ENCODE data around the gene RAB23.
"Not testable (repeated sequence)": the region's sequence is repeated elsewhere in the genome, so short reads cannot be mapped to it uniquely, and the experiment has no call there.

RAB23 gene

GRCh38 chr6:57221936-57222742 lies at the start of gene RAB23:
Gene RAB23, minus strand, starts transcription at chr6:57222307. Its CDS starts 11,927 bp downstream, at chr6:57210380.
- peak; percentile 93 for DNase-seq

- no peak for DNase-seq
Measured at GRCh38 chr6:57268294-57268640, 46.2 kb upstream of the RAB23 start.

- peak; percentile 77 for DNase-seq
Measured at GRCh38 chr6:57267586-57268293, 45.6 kb upstream of the RAB23 start.

GRCh38 chr6:57265755-57266221 lies 43.7 kb upstream of the RAB23 start:
- no peak for DNase-seq

GRCh38 chr6:57263739-57264138 lies 41.6 kb upstream of the RAB23 start:
- no peak for DNase-seq

GRCh38 chr6:57262901-57263694 lies 41.0 kb upstream of the RAB23 start:
- no peak for DNase-seq

- DNase-seq = peak; percentile 42
Measured at GRCh38 chr6:57262488-57262887, 40.4 kb upstream of the RAB23 start.

GRCh38 chr6:57261926-57262325 lies 39.8 kb upstream of the RAB23 start:
- no peak for DNase-seq

- no peak for DNase-seq
Measured at GRCh38 chr6:57259064-57259463, 37.0 kb upstream of the RAB23 start.

GRCh38 chr6:57257911-57258541 lies 35.9 kb upstream of the RAB23 start:
- no peak for DNase-seq

GRCh38 chr6:57256541-57256940 lies 34.4 kb upstream of the RAB23 start:
- DNase-seq = no peak

- DNase-seq = no peak
Measured at GRCh38 chr6:57255451-57256169, 33.5 kb upstream of the RAB23 start.

GRCh38 chr6:57254055-57254717 lies 32.1 kb upstream of the RAB23 start:
- DNase-seq = no peak

GRCh38 chr6:57252975-57253374 lies 30.9 kb upstream of the RAB23 start:
- DNase-seq = no peak

- DNase-seq = no peak
Measured at GRCh38 chr6:57252137-57252536, 30.0 kb upstream of the RAB23 start.

- DNase-seq = no peak
Measured at GRCh38 chr6:57250348-57250747, 28.2 kb upstream of the RAB23 start.

GRCh38 chr6:57248311-57248895 lies 26.3 kb upstream of the RAB23 start:
- DNase-seq = no peak

- DNase-seq = no peak
Measured at GRCh38 chr6:57247603-57248002, 25.5 kb upstream of the RAB23 start.

- DNase-seq = no peak
Measured at GRCh38 chr6:57246307-57246706, 24.2 kb upstream of the RAB23 start.

- DNase-seq = no peak
Measured at GRCh38 chr6:57243954-57244353, 21.8 kb upstream of the RAB23 start.

GRCh38 chr6:57243526-57243925 lies 21.4 kb upstream of the RAB23 start:
- DNase-seq = not testable (repeated sequence)
